WI38 (cell line): Measurements from ENCODE around the gene GPR33.

ENCODE experiments used
- H3K4me3 ChIP-seq: 2 replicates; pipeline ENCODE4 v1.5.1; 2011; ENCODE audit warnings: low read depth, mild to moderate bottlenecking, control low read depth, low read length
- CTCF ChIP-seq: IDR thresholded peaks from 2 replicates; pipeline ENCODE4 v1.5.1; 2012; ENCODE audit warnings: low read depth, mild to moderate bottlenecking, control low read depth, low read length

GPR33 gene

GRCh38 chr14:31510222-31510621 is 22.4 kb upstream of the GPR33 start:
- TF ChIP-seq CTCF: peak; percentile 8; the same call in 1 of the 2 replicates
- no peak overlapping the region for H3K4me3 ChIP-seq

- TF ChIP-seq CTCF: no peak
These were observed 20.3 kb upstream of the GPR33 start for GRCh38 chr14:31508135-31508534.

GRCh38 chr14:31505411-31505810 is 17.6 kb upstream of the GPR33 start:
- no peak for TF ChIP-seq CTCF

More at GRCh38 chr14:31508135-31508534, 20.3 kb upstream of the GPR33 start:
- no peak overlapping the region for H3K4me3 ChIP-seq

GRCh38 chr14:31501870-31502269 is 14.0 kb upstream of the GPR33 start:
- TF ChIP-seq CTCF: no peak
- H3K4me3 ChIP-seq: no peak overlapping the region

More at GRCh38 chr14:31505411-31505810, 17.6 kb upstream of the GPR33 start:
- no peak overlapping the region for H3K4me3 ChIP-seq

- H3K4me3 ChIP-seq: no peak overlapping the region
- no peak for TF ChIP-seq CTCF
These were observed 5.1 kb upstream of the GPR33 start for GRCh38 chr14:31492759-31493498.

- TF ChIP-seq CTCF: no peak
These were observed 1.9 kb upstream of the GPR33 start for GRCh38 chr14:31489691-31490090.

GRCh38 chr14:31486764-31487163 is 1.1 kb downstream of the GPR33 start:
- no peak overlapping the region for H3K4me3 ChIP-seq
- no peak for TF ChIP-seq CTCF

More at GRCh38 chr14:31489691-31490090, 1.9 kb upstream of the GPR33 start:
- H3K4me3 ChIP-seq: no peak overlapping the region
